ENCODE results near the gene NTF4.
"Not testable (repeated sequence)": the region's sequence is repeated elsewhere in the genome, so short reads cannot be mapped to it uniquely, and the experiment has no call there.

Gene NTF4

DNA sequence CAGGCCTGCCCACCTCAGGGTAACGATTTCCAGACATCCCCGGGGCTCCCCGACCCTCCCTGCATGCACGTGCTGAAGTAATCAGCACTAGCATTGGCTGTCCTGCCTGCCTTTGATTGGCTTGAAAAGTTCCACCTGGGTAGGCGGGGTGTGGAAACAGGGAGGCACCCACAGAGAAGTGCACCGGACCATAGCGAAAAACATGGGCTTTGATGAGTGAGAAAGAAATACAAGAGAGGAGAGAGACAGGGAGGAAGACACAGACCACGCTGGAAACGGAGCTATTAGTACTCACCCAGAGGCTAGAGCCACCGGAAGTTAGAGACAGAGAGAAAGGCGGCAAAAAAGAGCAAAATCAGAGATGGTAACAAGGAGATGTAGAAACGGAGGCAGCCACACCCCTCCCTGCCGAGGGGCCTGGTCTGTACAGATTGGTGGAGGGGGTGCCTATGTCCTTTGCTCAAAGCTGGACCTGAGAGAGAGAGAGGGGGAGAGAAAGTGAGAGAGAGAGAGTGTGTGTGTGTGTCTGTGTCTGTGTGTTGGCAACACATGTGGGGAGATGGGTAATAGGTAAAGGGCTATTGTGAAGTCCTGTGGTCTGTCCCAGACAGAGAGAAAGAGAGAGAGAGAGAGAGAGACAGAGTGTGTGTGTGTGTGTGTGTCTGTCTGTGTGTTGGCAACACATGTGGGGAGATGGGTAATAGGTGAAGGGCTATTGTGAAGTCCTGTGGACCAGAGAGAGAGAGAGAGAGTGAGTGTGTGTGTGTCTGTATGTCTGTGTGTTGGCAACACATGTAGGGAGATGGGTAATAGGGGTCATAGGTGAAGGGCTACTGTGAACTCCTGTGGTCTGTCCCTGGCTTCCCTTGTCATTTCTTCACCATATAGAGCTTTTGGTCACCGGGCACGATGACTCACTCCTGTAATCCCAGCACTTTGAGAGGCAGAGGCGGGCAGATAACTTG, 43.4 kb downstream of the NTF4 start:
- no peak for DNase-seq (ENCODE audit: low spot score)

DNA sequence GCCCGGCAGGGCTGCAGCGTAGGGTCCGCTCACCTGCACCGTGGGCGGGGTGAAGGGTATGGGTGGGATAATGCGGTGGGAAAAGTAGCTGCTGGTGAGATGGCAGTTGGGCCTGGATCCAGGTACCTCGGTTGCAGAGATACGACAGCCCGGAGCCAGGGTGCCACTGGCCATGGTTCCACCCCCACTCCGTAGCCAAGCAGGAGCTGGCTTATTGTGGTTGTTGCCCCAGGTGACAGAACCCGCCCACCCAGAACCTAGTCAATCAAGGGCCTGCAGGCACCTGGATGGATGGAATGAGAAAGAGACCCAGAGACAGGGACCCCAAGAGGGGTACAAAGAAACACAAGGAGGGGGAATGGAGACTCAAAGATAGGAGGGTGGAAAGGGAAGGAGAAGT, 44.3 kb downstream of the NTF4 start:
- no peak for DNase-seq (ENCODE audit: low spot score)

DNA sequence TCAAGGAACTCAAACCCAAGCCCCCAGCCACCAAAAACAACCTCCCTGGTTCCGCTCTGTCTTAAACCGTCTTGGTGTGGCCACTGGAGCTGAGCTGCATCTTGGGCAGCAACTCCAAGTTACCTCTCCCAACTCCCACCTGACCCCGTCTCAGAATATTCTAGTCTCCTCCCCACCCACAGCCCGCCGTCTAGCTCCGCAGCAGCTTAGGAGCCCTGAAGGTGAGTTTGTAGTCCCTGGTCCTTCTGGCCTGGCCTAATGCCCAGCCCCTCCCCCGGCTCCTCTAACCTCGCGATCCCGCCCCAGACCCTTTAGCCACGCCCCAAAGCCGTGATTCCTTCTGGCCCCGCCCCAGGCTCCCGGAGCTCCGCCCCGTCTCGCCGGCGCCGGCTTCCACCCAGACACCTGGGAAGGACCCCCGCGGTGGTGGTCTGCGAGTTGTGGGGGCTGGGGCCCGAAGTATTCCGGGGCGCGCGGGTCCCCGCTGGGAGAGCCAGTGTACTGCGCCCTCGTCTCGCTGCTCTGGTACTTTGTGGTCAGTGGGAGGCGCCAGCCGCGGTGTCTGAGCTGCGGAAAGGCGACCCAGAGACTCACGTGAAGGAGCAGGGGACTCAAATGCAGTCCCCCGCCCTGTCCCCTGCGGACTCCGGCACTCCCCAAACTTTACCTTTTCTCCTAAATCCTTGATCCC, 45.2 kb downstream of the NTF4 start:
- peak; percentile 88 for DNase-seq (ENCODE audit: low spot score)

DNA sequence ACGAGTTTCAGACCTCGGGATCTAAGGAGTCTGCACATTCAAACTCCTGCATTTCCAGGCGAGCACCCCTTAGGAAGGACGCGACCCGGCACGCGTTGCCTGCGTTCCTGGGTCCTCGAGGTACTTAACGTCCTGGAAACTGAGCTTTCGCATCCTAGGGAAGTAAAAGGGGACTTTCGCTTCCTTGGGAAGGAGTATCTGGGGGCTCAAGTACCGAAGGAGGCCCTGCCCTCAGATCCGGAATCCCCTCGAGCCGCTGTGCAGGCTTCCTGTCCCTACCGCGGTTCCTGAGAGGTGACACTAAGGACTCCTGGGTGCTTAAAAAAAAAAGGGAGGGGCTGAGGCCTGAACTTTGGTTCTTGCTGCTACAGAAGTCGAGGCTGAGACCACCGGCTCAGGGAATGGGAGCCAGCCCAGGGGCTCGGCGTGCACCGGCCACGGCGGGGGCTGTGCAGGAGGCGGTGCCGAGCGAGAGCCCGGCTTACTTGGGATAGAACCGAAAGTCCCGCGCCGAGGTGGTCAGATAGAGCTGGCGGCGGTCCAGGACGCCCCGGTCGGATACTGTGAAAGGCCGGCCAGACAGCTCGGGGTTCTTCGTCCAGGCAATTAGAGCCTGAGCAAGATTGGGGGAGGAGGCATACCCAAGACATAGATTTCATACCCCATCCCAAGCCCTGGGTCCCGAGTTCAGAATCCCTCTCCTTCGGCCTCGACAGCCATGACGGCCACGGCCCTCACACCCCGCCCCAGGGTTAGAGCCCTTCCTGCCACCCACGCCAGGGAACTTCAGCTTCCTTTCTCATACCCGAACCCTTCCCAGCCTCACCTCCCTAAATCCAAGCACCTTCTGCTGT, 46.0 kb downstream of the NTF4 start:
- not testable (repeated sequence) for DNase-seq (ENCODE audit: low spot score)

DNA sequence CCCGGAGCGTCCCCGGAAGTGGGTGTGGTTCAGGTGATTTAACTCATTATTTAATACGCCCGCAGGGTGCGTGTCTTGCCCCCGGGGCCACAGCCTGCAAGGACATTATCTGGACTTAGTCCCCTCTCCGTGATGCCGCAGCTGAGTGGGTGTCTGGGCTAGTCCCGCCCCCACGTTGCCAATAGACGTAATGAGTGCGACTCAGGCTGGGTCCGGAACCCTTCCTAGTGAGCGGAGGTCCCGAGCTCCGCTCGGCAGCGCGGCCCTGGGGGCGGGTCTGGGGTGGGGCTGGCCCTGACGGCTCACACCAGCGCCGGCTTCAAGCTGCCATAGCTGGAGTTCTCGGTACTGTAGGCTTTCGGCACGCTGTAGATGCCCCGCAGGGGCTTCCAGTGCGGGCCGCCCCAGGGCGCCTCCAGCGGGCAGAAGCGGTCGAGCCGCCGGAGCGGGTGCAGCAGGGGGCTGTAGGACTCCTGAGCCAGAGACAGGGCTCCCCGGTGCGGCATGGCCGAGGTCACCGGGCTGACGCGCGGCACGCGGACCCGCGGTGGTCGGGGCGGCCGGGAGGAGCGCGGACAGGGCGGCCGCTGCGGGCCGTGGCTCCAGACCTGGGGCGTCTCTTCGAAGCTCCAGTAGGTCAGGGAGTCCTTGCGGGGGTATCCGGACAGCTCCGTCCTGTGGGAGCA, 46.8 kb downstream of the NTF4 start:
- peak; percentile 74 for DNase-seq (ENCODE audit: low spot score)

DNA sequence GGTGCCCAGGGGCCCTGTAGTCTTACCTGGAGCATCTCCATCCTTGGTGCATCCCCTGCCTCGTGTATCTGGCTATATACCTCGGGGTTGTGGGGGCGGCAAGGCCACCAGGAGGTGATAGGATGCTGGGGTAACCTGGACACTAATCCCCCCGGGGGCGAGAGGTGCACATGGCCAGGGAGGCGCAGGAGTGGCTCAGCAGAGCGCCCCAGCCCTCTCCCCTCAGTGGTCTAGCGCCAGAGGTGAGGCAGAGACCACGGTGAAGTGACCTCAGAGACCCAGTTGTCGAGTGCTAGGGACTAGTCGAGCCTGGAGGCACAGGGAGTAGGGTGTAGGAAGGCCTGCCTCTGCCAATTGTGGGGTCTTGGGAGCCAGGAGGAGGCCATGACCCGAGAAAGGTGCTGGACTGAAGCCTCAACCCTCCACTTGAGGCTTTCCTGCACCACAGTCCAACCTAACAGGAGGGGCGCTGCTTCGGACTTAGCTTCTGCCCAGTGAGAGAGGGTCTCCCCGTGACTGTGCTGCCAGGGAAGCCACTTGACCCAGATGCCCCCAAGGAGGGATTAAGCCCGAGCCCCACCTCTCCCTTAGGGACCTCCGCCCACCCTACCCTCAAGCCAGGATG, 47.5 kb downstream of the NTF4 start, which contains the start of gene LHB:
TSS of gene LHB (minus strand) at position 51 of the 625 bp plus-strand sequence. CDS start at position 41, 10 bp downstream.
- no peak for DNase-seq (ENCODE audit: low spot score)

DNA sequence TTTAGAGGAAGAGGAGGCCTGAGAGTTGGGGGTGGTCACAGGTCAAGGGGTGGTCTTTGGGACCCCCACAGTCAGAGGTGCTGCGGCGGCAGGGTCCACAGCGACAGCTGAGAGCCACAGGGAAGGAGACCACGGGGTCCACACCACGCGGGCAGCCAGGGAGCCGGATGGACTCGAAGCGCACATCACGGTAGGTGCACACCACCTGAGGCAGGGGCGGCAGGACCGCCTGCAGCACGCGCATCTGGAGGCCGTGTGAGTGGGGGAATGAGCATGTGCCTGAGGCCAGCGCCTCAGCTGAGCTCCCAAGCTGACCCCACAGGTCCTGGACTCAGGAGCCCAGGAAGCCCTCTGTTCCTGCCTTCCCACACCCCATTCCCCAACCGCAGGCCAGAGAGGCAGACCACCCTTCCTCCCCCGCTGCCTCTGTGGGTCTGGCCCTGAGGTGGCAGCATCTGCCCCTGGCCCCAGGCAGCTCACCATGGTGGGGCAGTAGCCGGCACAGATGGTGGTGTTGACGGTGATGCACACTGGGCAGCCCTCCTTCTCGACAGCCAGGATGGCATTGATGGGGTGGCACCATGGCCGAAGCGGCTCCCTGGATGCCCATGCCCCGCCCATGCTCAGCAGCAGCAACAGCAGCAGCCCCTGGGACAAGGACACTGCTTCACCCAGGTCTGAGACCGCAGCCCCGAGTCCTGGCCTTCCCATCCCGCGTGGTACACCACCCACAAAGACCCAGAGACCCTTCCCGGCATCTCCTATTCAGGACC, 48.4 kb downstream of the NTF4 start:
- DNase-seq (ENCODE audit: low spot score) = no peak

DNA sequence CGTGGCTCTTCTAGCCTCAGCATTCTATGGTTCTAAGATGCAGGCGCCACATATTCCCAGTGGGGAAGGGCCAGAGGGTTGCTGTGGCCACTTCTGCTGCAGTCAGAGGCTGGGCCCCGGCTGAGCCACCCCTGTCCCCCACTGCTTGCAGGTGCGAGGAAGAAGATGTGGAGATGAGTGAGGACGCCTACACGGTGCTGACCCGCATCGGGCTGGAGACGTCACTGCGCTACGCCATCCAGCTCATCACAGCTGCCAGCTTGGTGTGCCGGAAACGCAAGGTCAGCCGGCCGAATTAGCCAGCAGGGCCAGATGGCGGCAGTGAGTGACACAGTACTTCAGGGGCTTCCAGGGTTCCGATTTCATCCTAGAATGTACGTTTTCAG, 49.8 kb downstream of the NTF4 start:
- no peak for DNase-seq (ENCODE audit: low spot score)

DNA sequence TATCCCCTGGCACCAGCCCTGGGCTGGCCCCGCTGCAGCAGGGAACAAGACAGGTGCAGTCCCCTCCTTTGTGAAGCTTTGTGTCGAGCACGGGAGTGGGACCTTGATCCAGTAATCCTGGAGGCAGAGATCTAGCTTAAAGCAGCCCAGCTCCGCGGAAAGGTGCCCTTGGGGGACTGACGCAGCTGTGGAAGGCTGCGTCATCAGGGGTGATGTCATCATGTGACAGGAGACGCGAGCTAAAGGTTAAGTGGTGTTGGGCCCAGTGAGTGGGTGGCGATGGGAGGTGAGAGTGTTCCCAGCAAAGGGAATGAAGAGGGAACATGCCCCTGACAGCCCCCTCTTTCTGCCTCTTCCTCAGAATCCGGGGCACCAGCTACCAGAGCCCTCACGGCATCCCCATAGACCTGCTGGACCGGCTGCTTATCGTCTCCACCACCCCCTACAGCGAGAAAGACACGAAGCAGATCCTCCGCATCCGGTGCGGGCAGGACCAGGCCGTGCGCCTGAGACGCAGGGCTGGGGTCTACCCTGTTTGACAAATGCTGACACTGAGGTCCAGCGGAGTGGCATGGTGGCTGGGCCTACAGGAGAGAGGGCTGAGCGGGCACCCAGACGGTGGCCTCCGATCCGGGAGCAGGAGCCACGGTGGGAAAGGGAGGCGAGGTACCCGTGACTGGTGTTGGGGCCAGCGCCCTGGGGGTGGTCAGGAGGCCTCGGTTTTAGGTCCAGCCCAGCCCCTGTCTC, 50.3 kb downstream of the NTF4 start:
- DNase-seq (ENCODE audit: low spot score) = no peak

DNA sequence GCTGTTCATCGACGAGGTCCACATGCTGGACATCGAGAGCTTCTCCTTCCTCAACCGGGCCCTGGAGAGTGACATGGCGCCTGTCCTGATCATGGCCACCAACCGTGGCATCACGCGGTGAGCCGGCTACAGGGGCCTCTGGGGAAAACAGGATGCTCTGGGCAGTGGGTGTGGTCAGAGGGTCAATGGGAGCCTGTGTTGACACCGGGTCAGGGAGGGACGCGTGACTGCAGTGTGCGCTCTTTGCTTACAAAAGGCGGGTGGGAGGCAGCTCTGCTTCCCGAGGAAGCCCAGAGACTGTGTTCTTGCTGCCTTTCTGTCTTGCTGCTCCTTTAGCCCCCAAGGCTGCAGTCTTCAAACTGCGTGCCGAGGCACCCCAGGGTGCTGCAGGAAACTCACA, 53.4 kb downstream of the NTF4 start:
- DNase-seq (ENCODE audit: low spot score) = no peak

All from ecto neural progenitor cell (in vitro differentiated cells).